Heart left ventricle (tissue), 13 donors: Measurements from ENCODE around the gene NOS1AP.

Source experiments
- CTCF ChIP-seq, 12 donors: fragments of 200-600 bp; sonication (generic) in 4 of 12; IDR thresholded peaks; one replicate each; pipeline versions ENCODE4 v1.5.0 to v1.8.0; 2018 to 2022; ENCODE audit warnings: antibody characterized with exemption in 12 of 12, mild to moderate bottlenecking in 5 of 12
- POLR2A ChIP-seq, 2 donors: fragments of 450-650 bp; IDR thresholded peaks; one replicate each; pipeline ENCODE4 v1.6.1; 2017; ENCODE audit warnings: antibody characterized with exemption in 2 of 2, mild to moderate bottlenecking in 2 of 2, moderate library complexity in 2 of 2
- donor health status: ischemic (EF 13 %, LVEDD 7.1; RV severe dilation, severe dysfunction).
- donor health status: DM: no; HTN: yes; CAD: no.
- donor health status: DM: no; HTN: no; CAD: no.
- donor health status: ischemic (EF 25% LVEDD 6.9; RV normal size, moderate dysfunction).
- donor health status: ischemic (EF 25% LVEDD 5.7; RV mildly dilated, moderate dysfunction).
- donor health status: ischemic (EF 35%, LVEDD 5.7; RV mildly dilated, moderate dysfunction).
- donor health status: nonischemic (EF 11% LVEDD 7.7; RV severe dilation, severe dysfunction).
- donor health status: DM: yes; HTN: yes; CAD: no.
- donor health status: PGD.
- donor health status: ischemic (EF 29% LVEDD 5.4; RV normal size, mild dysfunction).
- donor health status: nonischemic (EF 23%, LVEDD 6.1; RV moderate dilation, normal function).

GRCh38 chr1:162299018-162299417, 229.5 kb downstream of the NOS1AP start:
- TF ChIP-seq CTCF (IDR thresholded peaks at IDR 0.05) (no peak), POLR2A (IDR thresholded peaks at IDR 0.05) (no peak)
